ENCODE data around the gene SDR39U1. TPM values are rescaled to one million over a fixed set of nuclear protein-coding genes. Genes with fewer than 3 reads are reported as not detected.

Gene SDR39U1
- polyA plus RNA-seq, 1 donor: 55.4 TPM

GRCh38 chr14:24414732-24415420, 27.7 kb downstream of the SDR39U1 start:
- DNase-seq: no peak

GRCh38 chr14:24414077-24414476, 28.5 kb downstream of the SDR39U1 start:
- DNase-seq: no peak

GRCh38 chr14:24411443-24412389, 30.9 kb downstream of the SDR39U1 start:
- no peak for DNase-seq

GRCh38 chr14:24409956-24410355, 32.6 kb downstream of the SDR39U1 start:
- DNase-seq: no peak

- DNase-seq: no peak
These were observed 33.4 kb downstream of the SDR39U1 start for GRCh38 chr14:24409192-24409591.

GRCh38 chr14:24408764-24409163, 33.8 kb downstream of the SDR39U1 start:
- DNase-seq: no peak

- no peak for DNase-seq
These were observed 34.8 kb downstream of the SDR39U1 start for GRCh38 chr14:24407608-24408325.

GRCh38 chr14:24406416-24406815, 36.2 kb downstream of the SDR39U1 start:
- DNase-seq: no peak

- no peak for DNase-seq
These were observed 37.8 kb downstream of the SDR39U1 start for GRCh38 chr14:24404814-24405213.

- no peak for DNase-seq
These were observed 39.1 kb downstream of the SDR39U1 start for GRCh38 chr14:24403294-24403998.

GRCh38 chr14:24401810-24402702, 40.5 kb downstream of the SDR39U1 start:
- no peak for DNase-seq

- no peak for DNase-seq
These were observed 42.4 kb downstream of the SDR39U1 start for GRCh38 chr14:24399999-24400718.

- DNase-seq: no peak
These were observed 43.1 kb downstream of the SDR39U1 start for GRCh38 chr14:24399447-24399822.

- DNase-seq: peak; percentile 72
These were observed 43.7 kb downstream of the SDR39U1 start, which contains the start of gene NYNRIN for GRCh38 chr14:24398653-24399446. Gene NYNRIN, plus strand, starts transcription at chr14:24399003. Its CDS starts 244 bp downstream, at chr14:24399247.

GRCh38 chr14:24398293-24398652, 44.3 kb downstream of the SDR39U1 start:
- peak; percentile 80 for DNase-seq

- no peak for DNase-seq
These were observed 44.8 kb downstream of the SDR39U1 start for GRCh38 chr14:24397639-24398292.

GRCh38 chr14:24395609-24396582, 46.7 kb downstream of the SDR39U1 start:
- DNase-seq: no peak

Data from left kidney (tissue), 2 donors.